ENCODE results near the gene COLEC12.

Gene COLEC12

GRCh38 chr18:378079-378478 lies 122.4 kb downstream of the COLEC12 start:
- ChIA-PET CTCF (interaction anchor here (1.0 kb wide), 1 partner anchor 10 kb away, joined by 3 read pairs; no protein-coding TSS in a partner anchor), POLR2A (no interaction called here)
- H3K4me3 ChIP-seq (ENCODE audit: low read depth, low read length), result no peak overlapping the region
- H3K27ac ChIP-seq (ENCODE audit: extremely low read depth, low read depth, low read length), result no peak overlapping the region
- no peak for TF ChIP-seq ZNF580 (tag by site-specific recombination; IDR thresholded peaks at IDR 0.05)
- TF ChIP-seq ZNF830 (tag by site-specific recombination; IDR thresholded peaks at IDR 0.05; ENCODE audit: low read depth), result no peak
- TF ChIP-seq KLF1 (tag by site-specific recombination; IDR thresholded peaks at IDR 0.05), result no peak
- no peak for TF ChIP-seq ZNF660 (tag by site-specific recombination; IDR thresholded peaks at IDR 0.05)
- no peak for TF ChIP-seq ZNF350 (tag by site-specific recombination; IDR thresholded peaks at IDR 0.05)
- no peak for TF ChIP-seq ZNF18 (tag by site-specific recombination; IDR thresholded peaks at IDR 0.05)
- TF ChIP-seq ZNF362 (tag by site-specific recombination; IDR thresholded peaks at IDR 0.05), result no peak
- TF ChIP-seq ZIC2 (tag by site-specific recombination; IDR thresholded peaks at IDR 0.05), result no peak
- TF ChIP-seq GLIS1 (tag by site-specific recombination; IDR thresholded peaks at IDR 0.05), result no peak
- no peak for TF ChIP-seq ZNF23 (tag by site-specific recombination; IDR thresholded peaks at IDR 0.05; ENCODE audit: borderline replicate concordance)
- TF ChIP-seq ZNF692 (tag by site-specific recombination; IDR thresholded peaks at IDR 0.05), result no peak
- no peak for TF ChIP-seq GFI1B (tag by site-specific recombination; IDR thresholded peaks at IDR 0.05)
- TF ChIP-seq OSR2 (tag by site-specific recombination; IDR thresholded peaks at IDR 0.05), result no peak
- no peak for TF ChIP-seq HOXA7 (CRISPR knock-in tag; IDR thresholded peaks at IDR 0.05; ENCODE audit: borderline replicate concordance)
- no peak for TF ChIP-seq ZNF302 (tag by site-specific recombination; IDR thresholded peaks at IDR 0.05; ENCODE audit: low read depth)
- H3K36me3 ChIP-seq (ENCODE audit: control insufficient read depth in 2 of 2, insufficient read depth in 1 of 2, low read length in 2 of 2), result no peaks in the 10 kb centered on the region
- H3K4me1 ChIP-seq (ENCODE audit: control insufficient read depth, insufficient read depth, low read length), result no peaks in the 10 kb centered on the region
- no peaks in the 10 kb centered on the region for H3K9me3 ChIP-seq (ENCODE audit: control insufficient read depth, insufficient read depth, low read depth, low read length)

- CTCF ChIA-PET, result interaction anchor here (1.0 kb wide), 1 partner anchor 11 kb away, joined by 3 read pairs; no protein-coding TSS in a partner anchor
- Histone ChIP-seq H3K36me3 (ENCODE audit: control insufficient read depth in 2 of 2, insufficient read depth in 1 of 2, low read length in 2 of 2) (no peaks in the 10 kb centered on the region), H3K4me1 (ENCODE audit: control insufficient read depth, insufficient read depth, low read length) (no peaks in the 10 kb centered on the region), H3K27ac (ENCODE audit: extremely low read depth, low read depth, low read length) (no peak overlapping the region), H3K4me3 (ENCODE audit: low read depth, low read length) (no peak overlapping the region), H3K9me3 (ENCODE audit: control insufficient read depth, insufficient read depth, low read depth, low read length) (no peaks in the 10 kb centered on the region)
- POLR2A ChIA-PET, result no interaction called here
- TF ChIP-seq HOXA7 (CRISPR knock-in tag; IDR thresholded peaks at IDR 0.05; ENCODE audit: borderline replicate concordance), result no peak
- TF ChIP-seq REPIN1 (tag by site-specific recombination; IDR thresholded peaks at IDR 0.05; ENCODE audit: low read depth), result no peak
- TF ChIP-seq YY1 (tag by site-specific recombination; IDR thresholded peaks at IDR 0.05), result no peak
- no peak for TF ChIP-seq ZNF658 (tag by site-specific recombination; IDR thresholded peaks at IDR 0.05)
- no peak for TF ChIP-seq PATZ1 (tag by site-specific recombination; IDR thresholded peaks at IDR 0.05)
- TF ChIP-seq ZNF596 (tag by site-specific recombination; IDR thresholded peaks at IDR 0.05), result no peak
- TF ChIP-seq ZFP37 (tag by site-specific recombination; IDR thresholded peaks at IDR 0.05), result no peak
- no peak for TF ChIP-seq ZNF621 (tag by site-specific recombination; IDR thresholded peaks at IDR 0.05)
- TF ChIP-seq ZNF404 (tag by site-specific recombination; IDR thresholded peaks at IDR 0.05), result no peak
- no peak for TF ChIP-seq ZNF157 (tag by site-specific recombination; IDR thresholded peaks at IDR 0.05)
- no peak for TF ChIP-seq ZBTB48 (tag by site-specific recombination; IDR thresholded peaks at IDR 0.05)
- TF ChIP-seq ZNF146 (tag by site-specific recombination; IDR thresholded peaks at IDR 0.05), result no peak
- no peak for TF ChIP-seq ZNF544 (tag by site-specific recombination; IDR thresholded peaks at IDR 0.05)
- TF ChIP-seq ZFP41 (tag by site-specific recombination; IDR thresholded peaks at IDR 0.05; ENCODE audit: borderline replicate concordance), result no peak
- no peak for TF ChIP-seq TRIM28 (IDR thresholded peaks at IDR 0.05; ENCODE audit: borderline replicate concordance, low read length)
Observed at GRCh38 chr18:377088-377487, 123.4 kb downstream of the COLEC12 start.

Measured in HEK293 (cell line).